ENCODE results near the gene UBAC2.

DNA sequence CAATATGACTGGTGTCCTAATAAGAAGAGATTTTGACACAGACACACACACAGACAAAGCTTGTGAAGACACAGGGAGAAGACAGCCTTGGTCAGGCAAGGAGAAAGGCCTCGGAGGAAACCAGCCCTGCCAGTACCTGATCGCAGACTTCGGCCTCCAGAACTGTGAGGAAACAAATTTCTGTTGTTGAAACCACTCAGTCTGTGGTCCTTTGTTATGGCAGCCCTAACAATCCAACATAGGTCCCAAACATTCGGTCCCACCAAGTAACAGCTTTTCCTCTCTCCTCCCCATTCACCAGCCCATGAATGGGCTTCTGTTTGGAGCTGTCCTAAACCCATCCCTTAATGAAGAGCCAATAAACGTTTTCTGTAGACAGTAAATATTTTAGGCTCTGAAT is 36.4 kb upstream of the UBAC2 start:
- TF ChIP-seq, protein P1, sequence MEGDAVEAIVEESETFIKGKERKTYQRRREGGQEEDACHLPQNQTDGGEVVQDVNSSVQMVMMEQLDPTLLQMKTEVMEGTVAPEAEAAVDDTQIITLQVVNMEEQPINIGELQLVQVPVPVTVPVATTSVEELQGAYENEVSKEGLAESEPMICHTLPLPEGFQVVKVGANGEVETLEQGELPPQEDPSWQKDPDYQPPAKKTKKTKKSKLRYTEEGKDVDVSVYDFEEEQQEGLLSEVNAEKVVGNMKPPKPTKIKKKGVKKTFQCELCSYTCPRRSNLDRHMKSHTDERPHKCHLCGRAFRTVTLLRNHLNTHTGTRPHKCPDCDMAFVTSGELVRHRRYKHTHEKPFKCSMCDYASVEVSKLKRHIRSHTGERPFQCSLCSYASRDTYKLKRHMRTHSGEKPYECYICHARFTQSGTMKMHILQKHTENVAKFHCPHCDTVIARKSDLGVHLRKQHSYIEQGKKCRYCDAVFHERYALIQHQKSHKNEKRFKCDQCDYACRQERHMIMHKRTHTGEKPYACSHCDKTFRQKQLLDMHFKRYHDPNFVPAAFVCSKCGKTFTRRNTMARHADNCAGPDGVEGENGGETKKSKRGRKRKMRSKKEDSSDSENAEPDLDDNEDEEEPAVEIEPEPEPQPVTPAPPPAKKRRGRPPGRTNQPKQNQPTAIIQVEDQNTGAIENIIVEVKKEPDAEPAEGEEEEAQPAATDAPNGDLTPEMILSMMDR (IDR thresholded peaks at IDR 0.05 in 4 of 5, conservative IDR thresholded peaks at IDR 0.05 in 1 of 5) = no peak
- no peak for TF ChIP-seq POLR2A (IDR thresholded peaks at IDR 0.05)
